ENCODE results near the gene EVC. TPM values are rescaled to one million over a fixed set of nuclear protein-coding genes. Genes with fewer than 3 reads are reported as not detected.
"Not testable (repeated sequence)": the region's sequence is repeated elsewhere in the genome, so short reads cannot be mapped to it uniquely, and the experiment has no call there.

Gene EVC
- total RNA-seq, 1 donor: 58.2 TPM

- TF ChIP-seq CTCF (IDR thresholded peaks at IDR 0.05; ENCODE audit: insufficient read depth, low read length): no peak
- no peak for DNase-seq (ENCODE audit: low read depth)
These were observed 8.5 kb downstream of the EVC start for GRCh38 chr4:5719350-5720055.

GRCh38 chr4:5720157-5720850, 9.3 kb downstream of the EVC start:
- no peak overlapping the region for H3K4me3 ChIP-seq (ENCODE audit: low read depth, low read length)
- TF ChIP-seq CTCF (IDR thresholded peaks at IDR 0.05; ENCODE audit: insufficient read depth, low read length): no peak
- DNase-seq (ENCODE audit: low read depth): no peak

More at GRCh38 chr4:5719350-5720055, 8.5 kb downstream of the EVC start:
- H3K4me3 ChIP-seq (ENCODE audit: low read depth, low read length): no peak overlapping the region

DNA sequence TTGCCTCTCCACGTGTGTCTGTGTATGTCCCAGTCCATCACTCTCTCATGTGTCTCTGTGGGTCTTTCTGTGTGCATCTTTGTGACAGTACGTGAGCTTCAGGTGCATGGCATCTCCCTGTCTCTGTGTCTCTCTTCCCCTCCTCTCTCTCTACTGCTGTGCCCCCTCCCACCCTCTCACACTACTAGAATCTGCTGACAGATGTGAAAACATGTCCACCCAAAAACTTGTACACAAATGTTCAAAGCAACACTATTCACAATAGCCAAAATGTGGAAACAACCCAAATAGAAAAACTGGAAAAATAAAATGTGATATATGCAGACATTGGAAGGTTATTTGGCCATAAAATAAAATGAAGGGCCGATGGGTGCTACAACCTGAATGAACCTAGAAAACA, 10.0 kb downstream of the EVC start:
- no peak overlapping the region for H3K4me3 ChIP-seq (ENCODE audit: low read depth, low read length)
- no peak for DNase-seq (ENCODE audit: low read depth)
- TF ChIP-seq CTCF (IDR thresholded peaks at IDR 0.05; ENCODE audit: insufficient read depth, low read length): no peak

- TF ChIP-seq CTCF (IDR thresholded peaks at IDR 0.05; ENCODE audit: insufficient read depth, low read length): no peak
- no peak for DNase-seq (ENCODE audit: low read depth)
- H3K4me3 ChIP-seq (ENCODE audit: low read depth, low read length): no peak overlapping the region
These were observed 10.9 kb downstream of the EVC start for GRCh38 chr4:5721923-5722322.

- TF ChIP-seq CTCF (IDR thresholded peaks at IDR 0.05; ENCODE audit: insufficient read depth, low read length): no peak
- H3K4me3 ChIP-seq (ENCODE audit: low read depth, low read length): no peak overlapping the region
- peak; percentile 20 for DNase-seq (ENCODE audit: low read depth)
These were observed 11.3 kb downstream of the EVC start for GRCh38 chr4:5722328-5722727.

GRCh38 chr4:5724377-5724776, 13.4 kb downstream of the EVC start:
- no peak for DNase-seq (ENCODE audit: low read depth)
- no peak for TF ChIP-seq CTCF (IDR thresholded peaks at IDR 0.05; ENCODE audit: insufficient read depth, low read length)
- H3K4me3 ChIP-seq (ENCODE audit: low read depth, low read length): no peak overlapping the region

GRCh38 chr4:5728412-5728811, 17.4 kb downstream of the EVC start:
- H3K4me3 ChIP-seq (ENCODE audit: low read depth, low read length); DNase-seq (ENCODE audit: low read depth): not testable (repeated sequence)
